Measurements from ENCODE around the gene IFNL1.
"Not testable (repeated sequence)": the region's sequence is repeated elsewhere in the genome, so short reads cannot be mapped to it uniquely, and the experiment has no call there.

The IFNL1 gene

DNA sequence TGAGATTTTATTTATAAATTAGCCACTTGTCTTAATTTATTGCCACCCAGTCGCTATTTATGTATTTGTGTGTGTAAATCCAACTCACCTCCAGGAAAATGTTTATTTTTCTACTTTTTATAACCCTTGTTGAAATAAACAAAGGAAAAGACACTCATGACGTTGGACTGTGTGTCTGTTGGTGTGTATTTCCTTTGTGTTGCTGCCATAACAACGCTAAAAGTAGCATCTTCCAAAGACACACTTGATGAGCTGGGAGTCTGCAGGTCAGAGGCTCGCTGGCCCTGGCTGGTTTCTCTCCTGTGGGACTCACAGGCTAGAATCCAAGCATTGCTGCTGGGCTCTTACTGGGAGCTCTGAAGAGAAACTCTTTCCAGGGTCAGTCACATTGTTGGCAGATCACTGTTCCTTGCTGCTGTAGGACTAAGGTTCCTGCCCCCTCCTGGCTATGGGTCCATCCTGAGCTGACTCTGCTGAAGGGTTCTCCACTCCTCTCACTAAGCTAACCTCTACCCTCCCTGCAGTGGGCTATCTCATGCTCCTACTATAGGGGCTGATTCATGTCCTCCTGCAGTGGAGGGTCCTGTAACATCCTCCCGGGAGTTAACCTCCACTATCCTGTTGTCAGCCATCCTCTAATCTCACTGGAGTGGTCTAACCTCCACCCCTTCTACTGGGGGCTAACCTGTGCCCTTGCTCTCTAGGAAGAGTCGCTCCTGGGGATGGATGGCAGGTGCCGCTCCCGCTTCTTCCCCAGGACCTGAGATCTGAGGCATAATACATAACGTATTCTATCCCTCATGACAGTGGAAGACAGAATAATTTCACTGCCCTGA lies 26.0 kb upstream of the IFNL1 start:
- H3K4me1 Mint-ChIP-seq: peaks cover 11% of the 10 kb centered on the region
- H3K9me3 Mint-ChIP-seq: no peaks in the 10 kb centered on the region
- TF ChIP-seq, protein P1, sequence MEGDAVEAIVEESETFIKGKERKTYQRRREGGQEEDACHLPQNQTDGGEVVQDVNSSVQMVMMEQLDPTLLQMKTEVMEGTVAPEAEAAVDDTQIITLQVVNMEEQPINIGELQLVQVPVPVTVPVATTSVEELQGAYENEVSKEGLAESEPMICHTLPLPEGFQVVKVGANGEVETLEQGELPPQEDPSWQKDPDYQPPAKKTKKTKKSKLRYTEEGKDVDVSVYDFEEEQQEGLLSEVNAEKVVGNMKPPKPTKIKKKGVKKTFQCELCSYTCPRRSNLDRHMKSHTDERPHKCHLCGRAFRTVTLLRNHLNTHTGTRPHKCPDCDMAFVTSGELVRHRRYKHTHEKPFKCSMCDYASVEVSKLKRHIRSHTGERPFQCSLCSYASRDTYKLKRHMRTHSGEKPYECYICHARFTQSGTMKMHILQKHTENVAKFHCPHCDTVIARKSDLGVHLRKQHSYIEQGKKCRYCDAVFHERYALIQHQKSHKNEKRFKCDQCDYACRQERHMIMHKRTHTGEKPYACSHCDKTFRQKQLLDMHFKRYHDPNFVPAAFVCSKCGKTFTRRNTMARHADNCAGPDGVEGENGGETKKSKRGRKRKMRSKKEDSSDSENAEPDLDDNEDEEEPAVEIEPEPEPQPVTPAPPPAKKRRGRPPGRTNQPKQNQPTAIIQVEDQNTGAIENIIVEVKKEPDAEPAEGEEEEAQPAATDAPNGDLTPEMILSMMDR (IDR thresholded peaks at IDR 0.05): no peak
- no peak for DNase-seq
- no peaks in the 10 kb centered on the region for H3K36me3 Mint-ChIP-seq (ENCODE audit: low read depth)
- H3K27me3 Mint-ChIP-seq (ENCODE audit: low read depth, poor library complexity): peaks cover 74% of the 10 kb centered on the region
- no peak overlapping the region for H3K4me3 Mint-ChIP-seq
- H3K27ac Mint-ChIP-seq: peak overlapping the region; percentile 55

DNA sequence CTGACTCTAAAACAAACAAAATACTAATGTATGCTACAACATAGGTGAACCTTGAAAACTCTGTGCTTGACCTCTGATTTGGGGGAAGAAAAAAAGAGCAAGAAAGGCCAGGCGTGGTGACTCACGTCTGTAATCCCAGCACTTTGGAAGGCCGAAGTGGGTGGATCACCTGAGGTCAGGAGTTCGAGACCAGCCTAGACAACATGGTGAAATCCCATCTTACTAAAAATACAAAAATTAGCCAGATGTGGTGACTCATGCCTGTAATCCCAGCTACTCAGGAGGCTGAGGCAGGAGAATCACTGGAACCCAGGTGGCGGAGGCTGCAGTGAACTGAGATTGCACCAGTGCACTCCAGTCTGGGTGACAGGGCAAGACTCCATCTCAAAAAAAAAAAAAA lies 22.3 kb upstream of the IFNL1 start:
- DNase-seq; H3K36me3 Mint-ChIP-seq (ENCODE audit: low read depth); H3K4me3 Mint-ChIP-seq; H3K9me3 Mint-ChIP-seq; H3K27ac Mint-ChIP-seq: not testable (repeated sequence)
- Mint-ChIP-seq H3K27me3 (ENCODE audit: low read depth, poor library complexity) (peaks cover 73% of the 10 kb centered on the region), H3K4me1 (peaks cover 11% of the 10 kb centered on the region)

- no peak overlapping the region for H3K27ac Mint-ChIP-seq
- H3K4me1 Mint-ChIP-seq: peaks cover 1% of the 10 kb centered on the region
- TF ChIP-seq, protein P1 (IDR thresholded peaks at IDR 0.05): no peak
- no peak for DNase-seq
- H3K36me3 Mint-ChIP-seq (ENCODE audit: low read depth): no peaks in the 10 kb centered on the region
- H3K9me3 Mint-ChIP-seq: peaks cover 5% of the 10 kb centered on the region
- peaks cover 72% of the 10 kb centered on the region for H3K27me3 Mint-ChIP-seq (ENCODE audit: low read depth, poor library complexity)
- H3K4me3 Mint-ChIP-seq: no peak overlapping the region
Observed at GRCh38 chr19:39275578-39275977, 20.6 kb upstream of the IFNL1 start.

- no peaks in the 10 kb centered on the region for H3K4me1 Mint-ChIP-seq
- TF ChIP-seq, protein P1 (IDR thresholded peaks at IDR 0.05): no peak
- H3K4me3 Mint-ChIP-seq: no peak overlapping the region
- no peak overlapping the region for H3K27ac Mint-ChIP-seq
- no peaks in the 10 kb centered on the region for H3K36me3 Mint-ChIP-seq (ENCODE audit: low read depth)
- no peak for DNase-seq
- H3K27me3 Mint-ChIP-seq (ENCODE audit: low read depth, poor library complexity): peaks cover 74% of the 10 kb centered on the region
- peaks cover 10% of the 10 kb centered on the region for H3K9me3 Mint-ChIP-seq
Observed at GRCh38 chr19:39276740-39277139, 19.5 kb upstream of the IFNL1 start.

- Mint-ChIP-seq H3K27me3 (ENCODE audit: low read depth, poor library complexity) (peaks cover 73% of the 10 kb centered on the region), H3K4me3 (no peak overlapping the region), H3K9me3 (peaks cover 16% of the 10 kb centered on the region), H3K27ac (no peak overlapping the region), H3K36me3 (ENCODE audit: low read depth) (no peaks in the 10 kb centered on the region), H3K4me1 (no peaks in the 10 kb centered on the region)
- TF ChIP-seq, protein P1 (IDR thresholded peaks at IDR 0.05): no peak
- no peak for DNase-seq
Observed at GRCh38 chr19:39277598-39277997, 18.6 kb upstream of the IFNL1 start.

GRCh38 chr19:39282021-39282420 lies 14.2 kb upstream of the IFNL1 start:
- H3K4me1 Mint-ChIP-seq: no peaks in the 10 kb centered on the region
- H3K9me3 Mint-ChIP-seq: peaks cover 31% of the 10 kb centered on the region
- no peak for DNase-seq
- no peak overlapping the region for H3K27ac Mint-ChIP-seq
- H3K4me3 Mint-ChIP-seq: no peak overlapping the region
- H3K36me3 Mint-ChIP-seq (ENCODE audit: low read depth): no peaks in the 10 kb centered on the region
- TF ChIP-seq, protein P1 (IDR thresholded peaks at IDR 0.05): no peak
- H3K27me3 Mint-ChIP-seq (ENCODE audit: low read depth, poor library complexity): peaks cover 76% of the 10 kb centered on the region
